HUES64 (cell line): ENCODE measurements around the gene EYS.

Experiments
- H3K27ac ChIP-seq: 2 replicates; pipeline ENCODE4 v1.7.0; 2013; ENCODE audit warnings: low read depth, low read length, inconsistent platforms
- H3K27me3 ChIP-seq: 2 replicates; pipeline ENCODE4 v1.6.1; 2013; ENCODE audit warnings: mild to moderate bottlenecking, low read length; ENCODE audit not compliant: insufficient read depth
- H3K36me3 ChIP-seq: 2 replicates; pipeline ENCODE4 v1.6.1; 2013; ENCODE audit warnings: mild to moderate bottlenecking, low read length; ENCODE audit not compliant: insufficient read depth
- H3K4me1 ChIP-seq: 2 replicates; pipeline ENCODE4 v1.6.1; 2013; ENCODE audit warnings: mild to moderate bottlenecking, low read length, moderate library complexity; ENCODE audit not compliant: insufficient read depth
- H3K4me3 ChIP-seq: 2 replicates; pipeline ENCODE4 v1.5.1; 2013; ENCODE audit warnings: mild to moderate bottlenecking, low read length, moderate library complexity
- H3K9ac ChIP-seq: 2 replicates; pipeline ENCODE4 v1.6.1; 2013; ENCODE audit warnings: mild to moderate bottlenecking, low read depth, low read length
- H3K9me3 ChIP-seq: 2 replicates; pipeline ENCODE4 v1.6.1; 2013; ENCODE audit warnings: low read depth, low read length; ENCODE audit not compliant: insufficient read depth
- WGBS: fragments of 150-250, 120-280 bp; methylation state at CpG from one replicate; pipeline ENCODE4 v1.1.7; 2013; ENCODE audit warnings: missing lambda C conversion rate; 5-methylcytosine and 5-hydroxymethylcytosine counted together

The EYS gene

GRCh38 chr6:63824722-63825121 lies 1882.3 kb downstream of the EYS start:
- 87% methylated on average over 6 of the region's 6 CpGs for WGBS
- no peaks in the 10 kb centered on the region for H3K4me1 ChIP-seq

GRCh38 chr6:63821442-63821841 lies 1885.6 kb downstream of the EYS start:
- H3K36me3 ChIP-seq: no peaks in the 10 kb centered on the region
- no peak overlapping the region for H3K4me3 ChIP-seq
- WGBS: 84% methylated on average over 1 of the region's 1 CpG
- no peak overlapping the region for H3K9ac ChIP-seq
- H3K4me1 ChIP-seq: no peaks in the 10 kb centered on the region
- H3K27me3 ChIP-seq: no peaks in the 10 kb centered on the region
- H3K27ac ChIP-seq: no peak overlapping the region
- H3K9me3 ChIP-seq: no peaks in the 10 kb centered on the region

More at GRCh38 chr6:63824722-63825121, 1882.3 kb downstream of the EYS start:
- 0 out of 2 replicates have a peak, but pooled peaks cover 8% of the 10 kb centered on the region for H3K9me3 ChIP-seq
- H3K4me3 ChIP-seq: no peak overlapping the region
- H3K27ac ChIP-seq: no peak overlapping the region
- H3K36me3 ChIP-seq: no peaks in the 10 kb centered on the region
- no peaks in the 10 kb centered on the region for H3K27me3 ChIP-seq
- H3K9ac ChIP-seq: no peak overlapping the region

GRCh38 chr6:63819831-63820230 lies 1887.2 kb downstream of the EYS start:
- H3K9me3 ChIP-seq: no peaks in the 10 kb centered on the region
- H3K27me3 ChIP-seq: no peaks in the 10 kb centered on the region
- H3K36me3 ChIP-seq: no peaks in the 10 kb centered on the region
- WGBS: 88% methylated on average over 1 of the region's 1 CpG
- H3K4me3 ChIP-seq: no peak overlapping the region
- H3K27ac ChIP-seq: no peak overlapping the region
- H3K9ac ChIP-seq: no peak overlapping the region
- no peaks in the 10 kb centered on the region for H3K4me1 ChIP-seq

GRCh38 chr6:63817492-63818050 lies 1889.5 kb downstream of the EYS start:
- Histone ChIP-seq H3K4me1 (no peaks in the 10 kb centered on the region), H3K27ac (no peak overlapping the region), H3K9ac (no peak overlapping the region), H3K9me3 (no peaks in the 10 kb centered on the region), H3K36me3 (no peaks in the 10 kb centered on the region), H3K27me3 (no peaks in the 10 kb centered on the region), H3K4me3 (no peak overlapping the region)
- WGBS: 90% methylated on average over 4 of the region's 4 CpGs

GRCh38 chr6:63816982-63817436 lies 1890.0 kb downstream of the EYS start:
- Histone ChIP-seq H3K4me3 (no peak overlapping the region), H3K9me3 (no peaks in the 10 kb centered on the region), H3K27me3 (no peaks in the 10 kb centered on the region), H3K4me1 (no peaks in the 10 kb centered on the region), H3K36me3 (no peaks in the 10 kb centered on the region), H3K9ac (no peak overlapping the region), H3K27ac (no peak overlapping the region)
- 49% methylated on average over 1 of the region's 1 CpG for WGBS

GRCh38 chr6:63816401-63816981 lies 1890.5 kb downstream of the EYS start:
- Histone ChIP-seq H3K9ac (no peak overlapping the region), H3K27me3 (no peaks in the 10 kb centered on the region), H3K36me3 (no peaks in the 10 kb centered on the region), H3K4me1 (no peaks in the 10 kb centered on the region), H3K27ac (no peak overlapping the region), H3K9me3 (no peaks in the 10 kb centered on the region), H3K4me3 (no peak overlapping the region)
- 93% methylated on average over 5 of the region's 5 CpGs for WGBS

- H3K4me3 ChIP-seq: no peak overlapping the region
- H3K36me3 ChIP-seq: no peaks in the 10 kb centered on the region
- no peak overlapping the region for H3K9ac ChIP-seq
- H3K27me3 ChIP-seq: no peaks in the 10 kb centered on the region
- WGBS: no CpG with 5 or more reads among the region's 1 CpG
- H3K27ac ChIP-seq: no peak overlapping the region
- H3K9me3 ChIP-seq: no peaks in the 10 kb centered on the region
- H3K4me1 ChIP-seq: no peaks in the 10 kb centered on the region
Measured at GRCh38 chr6:63814459-63814858, 1892.6 kb downstream of the EYS start.

GRCh38 chr6:63813566-63814120 lies 1893.4 kb downstream of the EYS start:
- H3K9ac ChIP-seq: no peak overlapping the region
- H3K4me1 ChIP-seq: no peaks in the 10 kb centered on the region
- H3K9me3 ChIP-seq: no peaks in the 10 kb centered on the region
- H3K27ac ChIP-seq: no peak overlapping the region
- H3K27me3 ChIP-seq: no peaks in the 10 kb centered on the region
- 83% methylated on average over 5 of the region's 5 CpGs for WGBS
- no peak overlapping the region for H3K4me3 ChIP-seq
- H3K36me3 ChIP-seq: no peaks in the 10 kb centered on the region

- Histone ChIP-seq H3K4me1 (peaks cover 9% of the 10 kb centered on the region; the same call in 1 of the 2 replicates), H3K36me3 (no peaks in the 10 kb centered on the region)
- 100% methylated on average over 1 of the region's 2 CpGs for WGBS
Measured at GRCh38 chr6:63808576-63808975, 1898.5 kb downstream of the EYS start.

GRCh38 chr6:63807056-63807455 lies 1900.0 kb downstream of the EYS start:
- H3K27me3 ChIP-seq: no peaks in the 10 kb centered on the region
- H3K4me3 ChIP-seq: no peak overlapping the region
- no peaks in the 10 kb centered on the region for H3K9me3 ChIP-seq
- peaks cover 9% of the 10 kb centered on the region; the same call in 1 of the 2 replicates for H3K4me1 ChIP-seq
- H3K27ac ChIP-seq: no peak overlapping the region
- whole genome bisulfite sequencing: 88% methylated on average over 2 of the region's 2 CpGs
- no peak overlapping the region for H3K9ac ChIP-seq
- no peaks in the 10 kb centered on the region for H3K36me3 ChIP-seq

More at GRCh38 chr6:63808576-63808975, 1898.5 kb downstream of the EYS start:
- Histone ChIP-seq H3K4me3 (no peak overlapping the region), H3K9me3 (no peaks in the 10 kb centered on the region), H3K9ac (no peak overlapping the region), H3K27ac (no peak overlapping the region), H3K27me3 (no peaks in the 10 kb centered on the region)

- Histone ChIP-seq H3K4me3 (no peak overlapping the region), H3K4me1 (peaks cover 9% of the 10 kb centered on the region; the same call in 1 of the 2 replicates), H3K27ac (no peak overlapping the region), H3K27me3 (no peaks in the 10 kb centered on the region), H3K9ac (no peak overlapping the region), H3K36me3 (no peaks in the 10 kb centered on the region), H3K9me3 (no peaks in the 10 kb centered on the region)
- 96% methylated on average over 2 of the region's 2 CpGs for WGBS
Measured at GRCh38 chr6:63806573-63806913, 1900.5 kb downstream of the EYS start.
